HG03342 (cell line): ENCODE results near the gene DIAPH3.
A peak's percentile ranks its signal among the peaks of the same experiment; 100 is the strongest.

Experiments
- ATAC-seq: cut with Tn5 transposase; IDR thresholded peaks from one replicate; pipeline ENCODE4 v1.9.1; 2021; ENCODE audit warnings: mild to moderate bottlenecking, moderate library complexity; ENCODE audit not compliant: unreplicated experiment

The DIAPH3 gene

DNA sequence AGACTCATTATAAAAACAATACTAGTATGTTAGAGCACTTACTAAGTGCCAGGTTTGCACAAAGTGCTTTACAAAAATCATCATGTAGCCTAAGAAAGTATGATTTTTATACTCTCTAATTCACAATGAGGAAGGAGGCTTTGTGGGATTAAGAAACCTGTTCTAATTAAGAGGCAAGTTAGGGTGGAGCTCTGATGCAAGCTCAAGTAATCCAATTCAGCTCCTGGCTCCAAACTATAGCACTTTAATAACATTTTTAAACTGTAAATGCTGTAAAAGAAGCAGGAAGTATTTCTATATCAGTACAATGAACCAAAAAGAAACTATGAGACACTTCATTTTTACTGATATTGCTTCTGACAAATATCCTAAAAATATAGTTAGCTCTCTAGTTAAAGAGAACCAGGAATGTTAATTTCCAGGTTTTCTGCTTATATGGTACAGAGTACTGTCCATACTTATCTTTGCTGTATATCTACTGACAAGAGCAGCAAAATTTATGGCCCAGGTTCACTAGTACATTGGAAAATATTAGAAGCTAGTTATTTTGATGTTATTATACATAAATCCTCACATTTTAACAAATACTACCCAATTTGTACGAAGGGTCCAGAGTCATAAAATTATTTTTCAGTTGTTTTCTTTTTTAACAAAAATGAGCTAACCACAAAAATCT, 482.0 kb downstream of the DIAPH3 start:
- ATAC-seq: no peak

DNA sequence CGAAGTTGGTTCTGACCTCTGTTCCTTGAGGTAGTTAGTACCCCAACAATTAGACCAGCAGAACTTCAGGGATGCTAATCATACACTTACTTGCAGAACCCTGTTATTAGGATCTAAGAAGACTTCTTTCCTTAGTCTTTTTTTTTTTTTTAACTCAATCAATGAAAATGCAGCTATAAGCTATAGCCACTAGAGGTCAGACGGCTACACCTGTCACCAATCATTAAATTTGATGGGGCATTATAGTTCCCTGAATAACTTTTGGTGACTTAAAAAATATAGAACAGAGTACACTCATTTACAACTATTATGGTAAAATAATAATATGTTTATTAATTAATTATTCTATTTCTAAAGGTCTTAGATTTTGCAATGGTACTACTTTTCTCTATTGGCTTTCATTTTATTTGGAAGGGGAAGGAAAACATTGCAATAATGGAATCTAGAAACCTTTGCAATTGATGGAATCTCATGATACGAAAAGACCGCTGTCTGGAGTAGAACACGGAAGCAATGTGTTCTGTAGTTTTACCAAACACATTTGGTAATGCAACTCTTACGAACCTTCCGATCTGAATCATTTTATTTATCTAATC, 483.2 kb downstream of the DIAPH3 start:
- ATAC-seq: peak; percentile 68

GRCh38 chr13:59679254-59679653, 484.5 kb downstream of the DIAPH3 start:
- ATAC-seq: no peak

GRCh38 chr13:59677966-59678814, 485.5 kb downstream of the DIAPH3 start:
- peak; percentile 70 for ATAC-seq

DNA sequence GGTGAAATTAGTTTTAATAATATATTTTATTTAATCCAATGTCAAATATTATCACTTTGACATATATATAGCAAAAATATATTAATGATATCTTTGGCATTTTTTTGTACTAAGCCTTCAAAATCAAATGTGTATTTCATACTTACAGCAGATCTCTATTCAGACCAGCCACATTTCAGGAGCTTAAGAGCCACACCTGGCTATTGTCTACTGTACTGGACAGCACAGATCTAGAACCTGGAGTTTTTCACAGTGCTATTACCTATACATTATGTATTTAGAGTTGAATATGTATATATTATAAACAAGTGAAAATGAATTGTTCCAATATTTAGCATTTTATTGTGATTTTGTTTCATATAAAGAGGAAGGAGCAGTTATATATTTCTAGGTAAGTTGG, 486.3 kb downstream of the DIAPH3 start:
- ATAC-seq: no peak

DNA sequence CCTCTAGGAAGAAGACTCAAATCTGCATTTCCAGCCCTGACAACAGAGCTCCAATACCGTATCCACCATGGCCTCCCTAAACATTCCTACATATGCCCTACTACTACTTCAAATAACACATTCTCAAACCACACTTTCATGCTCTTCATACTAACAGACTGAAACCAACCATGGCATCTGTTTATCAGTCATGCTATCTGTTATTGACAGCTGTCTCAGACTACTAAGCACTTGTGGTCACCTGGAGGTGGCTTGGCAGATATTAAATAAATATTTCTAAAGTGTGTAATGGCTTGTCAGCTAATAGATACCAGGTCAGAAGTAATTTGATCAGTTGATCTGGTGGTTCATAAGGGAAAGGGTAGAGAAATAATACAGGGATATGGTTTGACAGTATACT, 489.1 kb downstream of the DIAPH3 start:
- no peak for ATAC-seq

GRCh38 chr13:59673286-59673685, 490.4 kb downstream of the DIAPH3 start:
- no peak for ATAC-seq

- no peak for ATAC-seq
These were observed 491.3 kb downstream of the DIAPH3 start for GRCh38 chr13:59672445-59672844.

DNA sequence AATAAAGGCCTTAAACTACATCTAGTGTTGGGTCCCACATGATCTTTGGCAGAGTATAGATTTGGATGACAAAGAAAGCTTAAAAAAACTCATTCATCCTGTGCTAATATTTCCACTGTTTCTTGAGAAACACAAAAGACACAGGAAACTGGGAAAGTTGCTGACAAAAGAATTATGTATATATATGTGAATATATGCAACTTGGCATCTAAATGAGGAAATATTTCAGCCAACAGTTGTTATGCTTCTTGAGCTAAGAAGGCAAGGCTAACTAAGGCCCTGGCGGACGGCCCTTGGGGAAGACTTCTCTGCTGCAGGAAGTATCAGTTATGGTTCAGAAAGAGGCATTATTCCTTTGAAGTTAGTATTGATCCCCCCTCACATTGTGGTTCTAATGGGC, 491.8 kb downstream of the DIAPH3 start:
- no peak for ATAC-seq

DNA sequence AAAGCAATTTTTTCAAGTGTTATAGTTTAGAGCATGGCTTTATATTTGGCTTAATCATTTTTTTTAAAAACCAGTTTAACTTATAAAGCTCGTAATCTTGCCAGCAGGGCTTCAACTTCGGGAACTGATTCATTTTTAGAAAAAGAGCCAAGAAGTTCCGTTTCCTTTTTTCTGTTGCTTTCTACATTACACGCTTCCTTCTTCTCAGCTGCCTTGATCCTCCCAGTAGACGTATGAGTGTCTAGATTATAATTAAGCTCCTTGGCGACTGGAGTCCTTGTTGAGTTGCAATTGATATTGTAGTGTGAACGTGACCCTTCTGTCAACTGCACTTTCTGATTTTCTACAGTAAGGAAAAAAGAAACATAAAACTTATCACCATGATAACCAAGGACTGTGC, 497.2 kb downstream of the DIAPH3 start:
- peak; percentile 61 for ATAC-seq

GRCh38 chr13:59665732-59666131, 498.0 kb downstream of the DIAPH3 start:
- no peak for ATAC-seq

DNA sequence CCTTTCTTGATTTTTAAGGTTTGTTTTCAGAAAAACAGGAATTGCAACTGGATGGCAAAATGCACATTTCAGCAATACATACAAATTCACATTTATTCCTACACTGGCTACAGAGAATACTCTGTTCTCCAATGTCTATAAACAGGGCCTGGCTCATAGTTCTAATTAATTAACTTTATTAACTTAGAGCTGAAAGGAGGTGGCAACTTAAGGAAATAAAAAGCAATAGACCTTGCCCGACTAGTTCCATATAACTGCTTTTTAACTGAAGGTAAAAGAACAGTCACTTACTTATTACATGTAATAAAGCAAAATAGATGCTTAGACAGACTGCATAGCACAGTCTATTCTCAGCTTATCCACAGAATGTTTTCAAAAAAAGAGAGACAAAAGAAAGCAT, 498.5 kb downstream of the DIAPH3 start:
- ATAC-seq: no peak

GRCh38 chr13:59664586-59664985, 499.1 kb downstream of the DIAPH3 start:
- ATAC-seq: no peak

DNA sequence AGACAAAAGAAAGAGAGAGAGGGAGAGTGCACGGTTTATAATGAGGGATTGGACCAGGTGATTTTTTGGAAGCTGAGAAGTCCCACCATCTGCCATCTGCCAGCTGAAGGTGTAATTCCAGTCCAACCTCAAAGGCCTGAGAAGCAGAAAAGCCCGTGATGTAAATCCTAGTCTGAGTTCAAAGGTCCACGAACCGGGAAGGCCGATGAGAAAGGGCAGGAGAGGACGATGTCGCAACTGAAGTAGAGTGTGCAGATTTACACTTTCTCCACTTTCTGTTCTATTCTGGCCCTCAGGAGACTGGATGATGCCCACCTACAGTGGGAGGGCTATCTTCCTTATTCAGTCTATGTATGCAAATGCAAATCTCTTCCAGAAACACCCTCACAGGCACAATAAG, 500.0 kb downstream of the DIAPH3 start:
- no peak for ATAC-seq

DNA sequence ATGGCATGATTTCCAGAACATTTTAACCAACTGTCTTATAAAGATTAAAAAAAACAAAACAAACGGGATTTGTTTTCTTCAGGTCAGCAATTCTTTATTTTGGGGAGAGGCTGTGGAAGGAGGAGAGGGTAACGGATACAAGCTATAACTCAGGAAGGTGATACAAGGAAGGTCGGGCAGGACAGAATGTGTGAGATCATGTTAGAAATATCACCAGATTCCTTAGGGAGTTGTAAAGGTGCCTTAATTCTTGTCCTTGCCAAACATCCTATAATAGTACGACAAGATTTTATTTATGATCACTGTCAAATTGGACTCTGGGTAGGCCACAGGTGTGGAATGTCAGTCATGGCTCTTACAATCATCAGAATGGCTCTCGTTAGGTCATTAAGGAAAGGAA, 503.1 kb downstream of the DIAPH3 start:
- ATAC-seq: no peak

DNA sequence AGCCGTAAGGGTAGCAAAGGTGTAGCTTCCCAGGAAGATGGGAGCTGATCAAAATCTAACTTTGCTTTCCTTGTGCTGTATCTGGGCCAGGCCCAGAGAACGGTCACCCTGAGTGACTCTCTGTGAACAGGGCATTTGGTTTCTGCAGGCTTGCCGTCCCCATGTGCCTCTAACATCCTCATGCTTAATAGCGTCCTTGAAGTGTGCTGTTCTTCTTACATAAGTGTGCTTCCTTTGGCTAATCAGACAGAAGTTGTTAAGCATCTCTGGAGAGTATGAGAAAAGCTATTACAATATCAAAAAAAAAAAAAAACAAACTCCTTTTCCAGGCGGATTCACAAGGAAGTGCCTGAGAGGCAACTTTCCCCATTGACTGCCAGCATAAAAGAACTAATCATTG, 503.7 kb downstream of the DIAPH3 start:
- no peak for ATAC-seq

GRCh38 chr13:59658738-59659330, 504.9 kb downstream of the DIAPH3 start:
- ATAC-seq: no peak

DNA sequence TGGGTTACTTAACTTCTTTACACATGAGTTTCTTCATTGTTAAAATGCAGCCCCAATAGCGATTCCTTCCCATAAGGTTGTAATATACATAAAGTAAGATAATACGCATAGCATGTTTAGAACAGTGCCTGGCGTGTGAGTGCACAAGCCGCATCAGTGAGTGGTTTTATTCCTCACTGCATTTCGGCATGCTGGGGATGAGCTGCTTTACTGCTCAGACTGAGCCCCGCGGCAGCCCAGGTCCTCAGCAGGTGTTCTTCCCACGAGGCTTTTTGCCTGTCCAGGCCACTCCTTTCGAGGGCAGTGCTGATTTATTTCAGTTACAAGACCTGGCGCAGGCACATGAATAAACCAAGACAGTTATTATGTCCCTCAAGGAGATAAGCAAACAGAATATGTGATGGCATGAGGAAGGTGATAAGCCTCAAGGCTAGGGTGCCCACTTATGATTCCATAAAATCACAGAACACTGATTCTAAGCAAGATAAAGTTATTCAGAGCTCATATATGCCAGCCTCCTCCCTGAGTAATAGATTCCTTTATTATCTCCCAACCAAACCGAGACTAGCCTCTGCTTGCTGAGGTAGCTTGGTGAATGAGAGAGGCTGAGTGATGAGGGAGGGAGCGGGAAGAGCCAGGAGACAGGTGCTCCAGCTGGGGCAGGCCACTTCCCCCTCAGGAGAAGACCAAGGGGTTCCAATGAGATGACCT, 505.5 kb downstream of the DIAPH3 start:
- ATAC-seq: no peak

- ATAC-seq: no peak
These were observed 509.8 kb downstream of the DIAPH3 start for GRCh38 chr13:59653916-59654315.

GRCh38 chr13:59651479-59651878, 512.2 kb downstream of the DIAPH3 start:
- ATAC-seq: no peak
